HEK293 (cell line): ENCODE measurements around the gene KLK13.

Experiments
- CTCF ChIA-PET: fragments of 350-600 bp; formaldehyde crosslinking; extraction: SDS; loops from one replicate; lab custom pipeline; 2021; ENCODE audit warnings: antibody characterized with exemption; lab: Yijun Ruan, JAX
- POLR2A ChIA-PET: fragments of 300-600 bp; formaldehyde crosslinking; extraction: SDS; loops from one replicate; lab custom pipeline; 2020; ENCODE audit warnings: antibody characterized with exemption, inconsistent platforms; lab: Yijun Ruan, JAX
- H3K27ac ChIP-seq: fragments of 200-500 bp; sonication (Bioruptor generic); 2 replicates; pipeline ENCODE4 v1.5.1; 2014; ENCODE audit warnings: low read depth, low read length, control low read depth, inconsistent platforms; ENCODE audit errors: extremely low read depth
- H3K36me3 ChIP-seq, 2 experiments: fragments of 200-500 bp in 1 of 2; sonication (Bioruptor generic) in 1 of 2; 1 replicate in 1 of 2; 2 replicates in 1 of 2; pipeline ENCODE4 v1.5.1; 2014 to 2017; ENCODE audit warnings: inconsistent platforms in 2 of 2, low read length in 2 of 2; ENCODE audit not compliant: control insufficient read depth in 2 of 2, insufficient read depth in 1 of 2
- H3K4me1 ChIP-seq: fragments of 200-500 bp; sonication (Bioruptor generic); 2 replicates; pipeline ENCODE4 v1.5.1; 2014; ENCODE audit warnings: mild to moderate bottlenecking, low read length, inconsistent platforms; ENCODE audit not compliant: control insufficient read depth, insufficient read depth
- H3K4me3 ChIP-seq: 2 replicates; pipeline ENCODE4 v1.5.1; 2011; ENCODE audit warnings: low read depth, mild to moderate bottlenecking, control low read depth, low read length, moderate library complexity
- H3K9me3 ChIP-seq: fragments of 200-500 bp; sonication (Bioruptor generic); 2 replicates; pipeline ENCODE4 v1.5.1; 2014; ENCODE audit warnings: low read depth, low read length, inconsistent platforms; ENCODE audit not compliant: control insufficient read depth, insufficient read depth
- ATF2 ChIP-seq: fragments of 450-650 bp; formaldehyde crosslinking; IDR thresholded peaks from 2 replicates; pipeline ENCODE4 v1.5.1; 2016; ENCODE audit warnings: missing biosample characterization, missing genetic modification characterization, low read depth
- GLI4 ChIP-seq: fragments of 450-650 bp; formaldehyde crosslinking; IDR thresholded peaks from 2 replicates; pipeline ENCODE4 v1.5.1; 2016; ENCODE audit warnings: missing biosample characterization, missing genetic modification characterization
- GLIS1 ChIP-seq: fragments of 450-650 bp; formaldehyde crosslinking; IDR thresholded peaks from 2 replicates; pipeline ENCODE4 v1.5.1; 2016; ENCODE audit warnings: missing biosample characterization, missing genetic modification characterization
- PATZ1 ChIP-seq: fragments of 450-650 bp; formaldehyde crosslinking; IDR thresholded peaks from 2 replicates; pipeline ENCODE4 v1.5.1; 2016; ENCODE audit warnings: missing biosample characterization, missing genetic modification characterization
- ZBTB17 ChIP-seq: fragments of 450-650 bp; formaldehyde crosslinking; IDR thresholded peaks from 2 replicates; pipeline ENCODE4 v1.5.1; 2016; ENCODE audit warnings: missing biosample characterization, missing genetic modification characterization
- ZBTB21 ChIP-seq: fragments of 450-650 bp; formaldehyde crosslinking; IDR thresholded peaks from 2 replicates; pipeline ENCODE4 v1.5.1; 2017; ENCODE audit warnings: missing biosample characterization, missing genetic modification characterization
- ZBTB48 ChIP-seq: fragments of 450-650 bp; formaldehyde crosslinking; IDR thresholded peaks from 2 replicates; pipeline ENCODE4 v1.5.1; 2016; ENCODE audit warnings: missing biosample characterization, missing genetic modification characterization
- ZBTB8A ChIP-seq: fragments of 450-650 bp; formaldehyde crosslinking; IDR thresholded peaks from 2 replicates; pipeline ENCODE4 v1.5.1; 2016; ENCODE audit warnings: missing biosample characterization, missing genetic modification characterization
- ZIC2 ChIP-seq: fragments of 450-650 bp; formaldehyde crosslinking; IDR thresholded peaks from 2 replicates; pipeline ENCODE4 v1.5.1; 2016; ENCODE audit warnings: missing biosample characterization, missing genetic modification characterization
- ZNF112 ChIP-seq: fragments of 450-650 bp; formaldehyde crosslinking; IDR thresholded peaks from 2 replicates; pipeline ENCODE4 v1.5.0; 2017; ENCODE audit warnings: missing biosample characterization, missing genetic modification characterization
- ZNF18 ChIP-seq: fragments of 450-650 bp; formaldehyde crosslinking; IDR thresholded peaks from 2 replicates; pipeline ENCODE4 v1.5.1; 2016; ENCODE audit warnings: missing biosample characterization, missing genetic modification characterization
- ZNF211 ChIP-seq: fragments of 450-650 bp; formaldehyde crosslinking; IDR thresholded peaks from 2 replicates; pipeline ENCODE4 v1.5.1; 2016; ENCODE audit warnings: low read depth, missing biosample characterization, missing genetic modification characterization
- ZNF223 ChIP-seq: fragments of 450-650 bp; formaldehyde crosslinking; IDR thresholded peaks from 2 replicates; pipeline ENCODE4 v1.5.1; 2016; ENCODE audit warnings: missing biosample characterization, missing genetic modification characterization
- ZNF274 ChIP-seq, 2 experiments: fragments of 200-500 bp in 1 of 2; fragments of 450-650 bp in 1 of 2; sonication (Bioruptor generic) in 1 of 2; formaldehyde crosslinking in 1 of 2; IDR thresholded peaks; 2 replicates each; pipeline versions ENCODE4 v1.5.1 to v1.6.1; 2014 to 2016; ENCODE audit warnings: borderline replicate concordance in 1 of 2, inconsistent platforms in 1 of 2, low read length in 1 of 2, missing biosample characterization in 1 of 2, missing genetic modification characterization in 1 of 2
- ZNF280D ChIP-seq: fragments of 450-650 bp; formaldehyde crosslinking; IDR thresholded peaks from 2 replicates; pipeline ENCODE4 v1.5.1; 2016; ENCODE audit warnings: missing biosample characterization, missing genetic modification characterization
- ZNF354C ChIP-seq: fragments of 450-650 bp; formaldehyde crosslinking; IDR thresholded peaks from 2 replicates; pipeline ENCODE4 v1.5.1; 2016; ENCODE audit warnings: missing biosample characterization, missing genetic modification characterization, low read depth, borderline replicate concordance
- ZNF423 ChIP-seq: fragments of 450-650 bp; formaldehyde crosslinking; IDR thresholded peaks from 2 replicates; pipeline ENCODE4 v1.5.1; 2016; ENCODE audit warnings: missing biosample characterization, missing genetic modification characterization
- ZNF426 ChIP-seq: fragments of 450-650 bp; formaldehyde crosslinking; IDR thresholded peaks from 2 replicates; pipeline ENCODE4 v1.5.1; 2017; ENCODE audit warnings: missing biosample characterization, missing genetic modification characterization, mild to moderate bottlenecking, inconsistent platforms, moderate library complexity
- ZNF449 ChIP-seq: fragments of 450-650 bp; formaldehyde crosslinking; IDR thresholded peaks from 2 replicates; pipeline ENCODE4 v1.5.1; 2017; ENCODE audit warnings: missing biosample characterization, mild to moderate bottlenecking, missing genetic modification characterization, moderate library complexity
- ZNF473 ChIP-seq: fragments of 450-650 bp; formaldehyde crosslinking; IDR thresholded peaks from 2 replicates; pipeline ENCODE4 v1.5.1; 2017; ENCODE audit warnings: missing biosample characterization, missing genetic modification characterization
- ZNF529 ChIP-seq: fragments of 450-650 bp; formaldehyde crosslinking; IDR thresholded peaks from 2 replicates; pipeline ENCODE4 v1.5.1; 2017; ENCODE audit warnings: missing genetic modification characterization, missing biosample characterization; ENCODE audit not compliant: insufficient replicate concordance
- ZNF544 ChIP-seq: fragments of 450-650 bp; formaldehyde crosslinking; IDR thresholded peaks from 2 replicates; pipeline ENCODE4 v1.5.0; 2017; ENCODE audit warnings: missing biosample characterization, missing genetic modification characterization
- ZNF558 ChIP-seq: fragments of 450-650 bp; formaldehyde crosslinking; IDR thresholded peaks from 2 replicates; pipeline ENCODE4 v1.5.1; 2016; ENCODE audit warnings: missing biosample characterization, missing genetic modification characterization
- ZNF600 ChIP-seq: fragments of 450-650 bp; formaldehyde crosslinking; IDR thresholded peaks from 2 replicates; pipeline ENCODE4 v1.5.1; 2016; ENCODE audit warnings: missing biosample characterization, missing genetic modification characterization
- ZNF610 ChIP-seq: fragments of 450-650 bp; formaldehyde crosslinking; IDR thresholded peaks from 2 replicates; pipeline ENCODE4 v1.5.1; 2016; ENCODE audit warnings: missing biosample characterization, missing genetic modification characterization, borderline replicate concordance
- ZNF629 ChIP-seq: fragments of 450-650 bp; formaldehyde crosslinking; IDR thresholded peaks from 2 replicates; pipeline ENCODE4 v1.5.1; 2017; ENCODE audit warnings: missing biosample characterization, missing genetic modification characterization
- ZNF792 ChIP-seq: fragments of 450-650 bp; formaldehyde crosslinking; IDR thresholded peaks from 2 replicates; pipeline ENCODE4 v1.5.1; 2016; ENCODE audit warnings: missing biosample characterization, missing genetic modification characterization
- ZSCAN16 ChIP-seq: fragments of 450-650 bp; formaldehyde crosslinking; IDR thresholded peaks from 2 replicates; pipeline ENCODE4 v1.5.1; 2016; ENCODE audit warnings: missing biosample characterization, missing genetic modification characterization

Gene KLK13

GRCh38 chr19:51036519-51036918, 28.4 kb downstream of the KLK13 start:
- Histone ChIP-seq H3K9me3 (no peaks in the 10 kb centered on the region), H3K4me3 (no peak overlapping the region), H3K27ac (no peak overlapping the region), H3K4me1 (no peaks in the 10 kb centered on the region), H3K36me3 (no peaks in the 10 kb centered on the region)
- CTCF ChIA-PET: interaction anchor here (0.6 to 1.1 kb wide), 2 partner anchors 15 to 230 kb away, joined by 3 read pairs; no protein-coding TSS in a partner anchor
- TF ChIP-seq ATF2 (tag by site-specific recombination) (no peak), ZNF18 (tag by site-specific recombination) (no peak), ZNF529 (tag by site-specific recombination) (no peak), ZNF629 (tag by site-specific recombination) (no peak), ZNF223 (tag by site-specific recombination) (no peak), ZNF544 (tag by site-specific recombination) (no peak), ZNF792 (tag by site-specific recombination) (no peak), ZBTB17 (tag by site-specific recombination) (no peak), ZNF274 (IDR thresholded peaks at IDR 0.05; ENCODE audit: low read length) (no peak), ZNF274 (tag by site-specific recombination; IDR thresholded peaks at IDR 0.05; ENCODE audit: borderline replicate concordance) (no peak), ZNF449 (no peak), ZNF354C (tag by site-specific recombination) (no peak), ZNF423 (tag by site-specific recombination) (no peak), ZNF211 (tag by site-specific recombination) (no peak), ZBTB21 (no peak), GLI4 (tag by site-specific recombination) (no peak), PATZ1 (no peak), ZNF610 (no peak)
- POLR2A ChIA-PET: interaction anchor here (0.7 kb wide), 1 partner anchor 105 kb away, joined by 4 read pairs; no protein-coding TSS in a partner anchor

GRCh38 chr19:51034704-51035103, 30.2 kb downstream of the KLK13 start, which contains the start of gene KLK12:
KLK12 (minus strand) TSS chr19:51035002; CDS start chr19:51034621, 381 bp downstream.
- no peaks in the 10 kb centered on the region for H3K36me3 ChIP-seq
- no peaks in the 10 kb centered on the region for H3K4me1 ChIP-seq
- no peaks in the 10 kb centered on the region for H3K9me3 ChIP-seq
- CTCF ChIA-PET: interaction anchor here (0.7 to 1.5 kb wide), 3 partner anchors 14 to 201 kb away, joined by 3 to 4 read pairs (median 4); partner anchors contain the start of gene KLK15
- no peak within 1 kb of the TSS for H3K4me3 ChIP-seq
- no peak within 1 kb of the TSS for H3K27ac ChIP-seq
- POLR2A ChIA-PET: no interaction called here
- TF ChIP-seq ZIC2 (no peak), ZNF426 (tag by site-specific recombination) (no peak), ZSCAN16 (no peak), ZNF629 (tag by site-specific recombination) (no peak), ZNF600 (tag by site-specific recombination) (no peak), ZNF473 (tag by site-specific recombination) (no peak), ZBTB8A (tag by site-specific recombination) (no peak), GLIS1 (tag by site-specific recombination) (no peak), ZNF112 (tag by site-specific recombination) (no peak), ZNF558 (tag by site-specific recombination) (no peak), ZBTB48 (tag by site-specific recombination) (no peak), ZNF280D (tag by site-specific recombination) (no peak)
